MCF 10A (cell line): ENCODE measurements around the gene ZNF646. TPM values are rescaled to one million over a fixed set of nuclear protein-coding genes. Genes with fewer than 3 reads are reported as not detected.

ENCODE experiments used
- BruUV-seq: library from RNA; stranded (reverse); fragments of 400-500 nt; replicated peaks from 2 replicates; lab custom pipeline; 2021; lab: Mats Ljungman, UMichigan
- CTCF ChIA-PET: fragments of 300-600 bp; sonication (Branson Sonifier 250); formaldehyde crosslinking; extraction: SDS; loops from one replicate; lab custom pipeline; 2021; ENCODE audit warnings: antibody characterized with exemption, inconsistent platforms; lab: Yijun Ruan, JAX
- POLR2A ChIA-PET: fragments of 300-600, 350-650 bp; sonication (Branson Sonifier 250); formaldehyde crosslinking; extraction: SDS; loops from one replicate; lab custom pipeline; 2020; ENCODE audit warnings: antibody characterized with exemption, inconsistent platforms; lab: Yijun Ruan, JAX
- DNase-seq: peaks from one replicate; pipeline ENCODE4 v3.0.0-alpha.2; 2018; ENCODE audit not compliant: unreplicated experiment
- H3K27ac Mint-ChIP-seq: one replicate; pipeline ENCODE4 v1.8.0; 2022; ENCODE audit warnings: mild to moderate bottlenecking, low read depth, mixed read lengths; ENCODE audit not compliant: unreplicated experiment
- H3K27me3 Mint-ChIP-seq: one replicate; pipeline ENCODE4 v1.8.0; 2022; ENCODE audit warnings: mixed read lengths; ENCODE audit not compliant: insufficient read depth, unreplicated experiment
- H3K36me3 Mint-ChIP-seq: one replicate; pipeline ENCODE4 v1.8.0; 2022; ENCODE audit warnings: mild to moderate bottlenecking, moderate library complexity, mixed read lengths; ENCODE audit not compliant: insufficient read depth, unreplicated experiment
- H3K4me1 Mint-ChIP-seq: one replicate; pipeline ENCODE4 v1.8.0; 2022; ENCODE audit warnings: mixed read lengths; ENCODE audit not compliant: insufficient read depth, unreplicated experiment
- H3K4me3 Mint-ChIP-seq: one replicate; pipeline ENCODE4 v1.8.0; 2022; ENCODE audit warnings: mild to moderate bottlenecking, moderate library complexity, mixed read lengths; ENCODE audit not compliant: unreplicated experiment
- H3K9me3 Mint-ChIP-seq: one replicate; pipeline ENCODE4 v1.8.0; 2022; ENCODE audit warnings: mixed read lengths; ENCODE audit not compliant: unreplicated experiment
- CTCF ChIP-seq: fragments of 200-600 bp; IDR thresholded peaks from one replicate; pipeline ENCODE4 v1.8.0; 2022; ENCODE audit warnings: antibody characterized with exemption, mild to moderate bottlenecking; ENCODE audit not compliant: unreplicated experiment
- intact Hi-C: fragments of 100-400 bp; cut with micrococcal nuclease; formaldehyde crosslinking; loops from 2 replicates; pipeline ENCODE4 v1.14.1; 2022
- total RNA-seq: library from RNA; stranded (reverse); gene quantifications from 2 replicates; pipeline ENCODE4 v1.2.3, GENCODE V29; 2022

Gene ZNF646
- total RNA-seq, 1 experiment from 2014 or later, result 12.6 TPM

DNA sequence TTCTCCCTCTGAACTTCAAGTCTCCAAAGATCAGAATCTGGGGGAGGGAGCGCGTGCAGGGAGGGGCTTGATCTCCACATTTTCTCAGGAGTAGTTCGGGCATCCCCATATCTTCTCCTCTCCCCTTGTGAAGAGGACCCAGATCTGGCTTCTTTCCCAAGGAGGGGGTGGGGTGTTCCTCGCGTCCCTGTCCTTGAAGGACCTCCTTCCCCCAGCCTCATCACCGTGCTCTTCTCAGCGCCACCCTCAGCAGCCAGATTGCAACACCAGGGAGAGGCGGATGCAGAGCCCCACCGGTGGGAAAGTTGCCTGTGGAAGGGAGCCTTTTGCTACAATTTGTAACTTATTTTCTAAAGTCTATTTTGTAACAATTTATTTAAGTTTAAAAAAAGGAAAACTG, 8.9 kb downstream of the ZNF646 start:
- BruUV-seq, result no TSS peak
- DNase-seq, result no peak
- TF ChIP-seq CTCF, result no peak
- no peaks in the 10 kb centered on the region for H3K27me3 Mint-ChIP-seq
- H3K36me3 Mint-ChIP-seq, result peaks cover 13% of the 10 kb centered on the region
- no peak overlapping the region for H3K27ac Mint-ChIP-seq
- H3K4me1 Mint-ChIP-seq, result peaks cover 6% of the 10 kb centered on the region
- ChIA-PET CTCF (interaction anchor here (0.8 kb wide), 1 partner anchor 12 kb away, joined by 5 read pairs; the partner anchor contains the start of gene VKORC1), POLR2A (interaction anchor here (2.0 kb wide), 1 partner anchor 9 kb away, joined by 6 read pairs; the partner anchor contains the start of genes ZNF646 and ZNF668)
- intact Hi-C loops, result no loop called here
- no peak overlapping the region for H3K4me3 Mint-ChIP-seq
- no peaks in the 10 kb centered on the region for H3K9me3 Mint-ChIP-seq

DNA sequence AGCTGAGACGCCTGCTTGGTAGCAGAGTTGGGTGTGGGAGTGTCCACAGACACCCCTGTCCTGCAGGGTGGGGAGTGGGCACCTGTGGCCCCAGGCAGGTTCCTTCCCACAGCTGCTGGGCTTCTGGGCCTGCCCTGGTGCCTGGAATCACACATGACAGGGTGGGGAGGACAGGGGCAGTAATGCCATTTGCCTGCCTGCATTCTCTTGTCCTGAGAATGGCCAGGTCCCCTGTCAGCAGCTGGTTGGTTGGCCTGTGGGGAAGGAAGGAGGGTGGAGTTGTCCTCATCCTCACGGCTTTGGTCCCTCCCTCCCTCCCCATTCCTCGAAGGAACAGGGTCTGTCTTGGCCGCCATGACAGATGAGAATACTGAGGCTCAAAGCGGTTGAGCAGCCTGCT, 9.3 kb downstream of the ZNF646 start:
- no TSS peak for BruUV-seq
- POLR2A ChIA-PET, result interaction anchor here (2.0 kb wide), 1 partner anchor 10 kb away, joined by 6 read pairs; the partner anchor contains the start of genes ZNF646 and ZNF668
- H3K4me1 Mint-ChIP-seq, result peaks cover 6% of the 10 kb centered on the region
- H3K27me3 Mint-ChIP-seq, result no peaks in the 10 kb centered on the region
- CTCF ChIA-PET, result no interaction called here
- peaks cover 13% of the 10 kb centered on the region for H3K36me3 Mint-ChIP-seq
- H3K4me3 Mint-ChIP-seq, result no peak overlapping the region
- TF ChIP-seq CTCF, result no peak
- DNase-seq, result no peak
- H3K27ac Mint-ChIP-seq, result no peak overlapping the region
- H3K9me3 Mint-ChIP-seq, result no peaks in the 10 kb centered on the region
- intact Hi-C loops, result no loop called here

DNA sequence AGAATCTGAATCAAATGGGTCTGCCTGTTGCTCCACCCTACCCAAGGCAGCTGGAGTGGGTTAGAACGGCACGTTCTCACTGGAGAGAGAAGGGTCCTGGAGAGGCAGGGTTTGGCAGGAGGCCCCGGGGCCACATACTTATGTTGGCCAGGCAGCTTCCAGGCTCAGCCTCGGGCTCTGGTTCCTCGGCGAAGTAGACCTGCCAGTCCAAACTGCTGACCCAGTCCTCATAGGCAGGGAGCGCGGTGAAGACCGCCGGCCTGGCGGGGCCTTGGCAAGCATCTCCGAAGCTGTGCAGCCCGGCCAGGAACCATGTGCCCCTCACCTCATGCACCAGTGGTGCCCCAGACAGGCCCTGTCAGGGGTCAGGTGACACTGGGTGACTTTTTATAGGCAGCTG, 9.8 kb downstream of the ZNF646 start:
- TF ChIP-seq CTCF, result no peak
- POLR2A ChIA-PET, result interaction anchor here (2.0 kb wide), 1 partner anchor 10 kb away, joined by 6 read pairs; the partner anchor contains the start of genes ZNF646 and ZNF668
- Mint-ChIP-seq H3K4me3 (no peak overlapping the region), H3K9me3 (no peaks in the 10 kb centered on the region), H3K4me1 (peaks cover 6% of the 10 kb centered on the region), H3K27ac (no peak overlapping the region), H3K27me3 (no peaks in the 10 kb centered on the region), H3K36me3 (peaks cover 13% of the 10 kb centered on the region)
- intact Hi-C loops, result no loop called here
- no peak for DNase-seq
- CTCF ChIA-PET, result interaction anchor here (2.5 kb wide), 1 partner anchor 99 kb away, joined by 13 read pairs; the partner anchor contains the start of gene HSD3B7
- no TSS peak for BruUV-seq

DNA sequence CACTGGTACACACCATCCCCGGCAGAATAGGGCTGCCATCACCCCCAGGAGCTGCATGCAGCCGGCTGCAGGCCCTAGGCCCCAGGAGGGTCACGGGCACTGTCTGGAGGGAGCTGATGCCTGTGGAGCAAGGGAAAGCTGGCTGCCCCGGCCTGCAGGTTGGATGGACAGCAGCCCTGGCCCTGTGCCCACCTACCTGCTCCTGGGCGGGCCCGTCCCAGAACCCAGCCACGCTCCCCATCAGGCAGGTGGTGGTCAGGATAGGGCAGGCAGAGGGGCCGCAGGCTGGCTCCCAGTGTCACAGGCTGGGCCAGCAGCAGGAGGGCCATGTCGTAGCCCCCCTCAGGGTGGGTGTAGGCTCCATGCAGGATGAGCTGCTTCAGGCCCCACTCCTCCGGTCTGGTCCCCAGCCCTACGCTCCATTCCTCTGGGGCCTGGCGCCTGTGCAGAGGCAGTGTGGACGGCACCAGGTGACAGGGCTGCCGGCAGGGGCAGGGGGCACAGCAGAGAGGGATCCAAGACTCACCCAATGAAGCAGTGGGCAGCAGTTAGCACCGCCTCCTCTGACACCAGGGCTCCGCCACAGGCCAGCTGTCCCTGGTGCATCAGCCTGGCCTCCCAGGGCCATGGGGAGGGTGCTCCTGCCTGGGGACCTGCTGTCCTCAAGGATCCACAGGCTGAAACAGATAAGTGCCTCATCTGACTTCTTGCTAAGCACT, 10.5 kb downstream of the ZNF646 start:
- H3K4me1 Mint-ChIP-seq, result peaks cover 6% of the 10 kb centered on the region
- no TSS peak for BruUV-seq
- TF ChIP-seq CTCF, result no peak
- H3K27me3 Mint-ChIP-seq, result no peaks in the 10 kb centered on the region
- ChIA-PET CTCF (interaction anchor here (1.0 to 2.5 kb wide), 3 partner anchors 9 to 100 kb away, joined by 3 to 13 read pairs (median 3); partner anchors contain the start of gene HSD3B7), POLR2A (interaction anchor here (2.0 kb wide), 1 partner anchor 11 kb away, joined by 6 read pairs; the partner anchor contains the start of genes ZNF646 and ZNF668)
- H3K4me3 Mint-ChIP-seq, result no peak overlapping the region
- H3K9me3 Mint-ChIP-seq, result no peaks in the 10 kb centered on the region
- H3K36me3 Mint-ChIP-seq, result peaks cover 13% of the 10 kb centered on the region
- DNase-seq, result no peak
- H3K27ac Mint-ChIP-seq, result no peak overlapping the region
- intact Hi-C loops, result no loop called here
